ENCODE measurements around the gene ZSCAN12.

GRCh38 chr6:28334286-28335039, 65.1 kb downstream of the ZSCAN12 start:
- no peak for TF ChIP-seq REST (IDR thresholded peaks at IDR 0.05; ENCODE audit: low read depth)
- TF ChIP-seq CREB1 (IDR thresholded peaks at IDR 0.05; ENCODE audit: low read depth) = no peak
- TF ChIP-seq CEBPB (IDR thresholded peaks at IDR 0.05) = no peak
- TF ChIP-seq MAX (IDR thresholded peaks at IDR 0.05) = no peak
- TF ChIP-seq TAF1 (IDR thresholded peaks at IDR 0.05; ENCODE audit: low read depth) = no peak
- TF ChIP-seq RAD21 (IDR thresholded peaks at IDR 0.05; ENCODE audit: low read depth) = no peak
- no peak for TF ChIP-seq YY1 (IDR thresholded peaks at IDR 0.05; ENCODE audit: low read depth)
- no peak for TF ChIP-seq TCF12 (IDR thresholded peaks at IDR 0.05; ENCODE audit: low read depth)

Data from Ishikawa (cell line).